MM.1S (cell line): ENCODE data around the gene INHBC.

Source experiments
- DNase-seq: peaks from one replicate; pipeline ENCODE4 v3.0.0-alpha.2; 2015
- H2AFZ ChIP-seq: fragments of 300-600 bp; sonication (generic); 2 replicates; pipeline ENCODE4 v1.6.0; 2016; ENCODE audit warnings: antibody characterized with exemption, low read length
- H3F3A ChIP-seq: fragments of 300-600 bp; sonication (generic); 2 replicates; pipeline ENCODE4 v1.6.1; 2016; ENCODE audit warnings: mild to moderate bottlenecking, antibody characterized with exemption, low read length, moderate library complexity, mixed read lengths; ENCODE audit not compliant: insufficient read depth
- H3K27ac ChIP-seq: fragments of 300-600 bp; sonication (generic); 2 replicates; pipeline ENCODE4 v1.5.1; 2016; ENCODE audit warnings: mild to moderate bottlenecking, low read length
- H3K27me3 ChIP-seq: fragments of 300-600 bp; sonication (generic); replicated peaks from 2 replicates; pipeline ENCODE4 v1.6.0; 2016; ENCODE audit warnings: low read length; ENCODE audit not compliant: insufficient read depth
- H3K36me3 ChIP-seq: fragments of 300-600 bp; sonication (generic); replicated peaks from 2 replicates; pipeline ENCODE4 v1.6.1; 2016; ENCODE audit warnings: mild to moderate bottlenecking, low read length, mixed read lengths; ENCODE audit not compliant: insufficient read depth
- H3K4me1 ChIP-seq: fragments of 300-600 bp; sonication (generic); 2 replicates; pipeline ENCODE4 v1.6.1; 2016; ENCODE audit warnings: low read length, mixed read lengths
- H3K4me2 ChIP-seq: fragments of 300-600 bp; sonication (generic); 2 replicates; pipeline ENCODE4 v1.6.0; 2016; ENCODE audit warnings: low read depth, low read length
- H3K4me3 ChIP-seq: fragments of 300-600 bp; sonication (generic); 2 replicates; pipeline ENCODE4 v1.5.1; 2016; ENCODE audit warnings: low read length, mixed read lengths
- H3K79me2 ChIP-seq: fragments of 300-600 bp; sonication (generic); 2 replicates; pipeline ENCODE4 v1.6.1; 2016; ENCODE audit warnings: mixed run types, low read length, mixed read lengths
- H3K9ac ChIP-seq: fragments of 300-600 bp; sonication (generic); 2 replicates; pipeline ENCODE4 v1.6.1; 2016; ENCODE audit warnings: low read length, mixed read lengths
- H3K9me2 ChIP-seq: fragments of 300-600 bp; sonication (generic); replicated peaks from 2 replicates; pipeline ENCODE4 v1.6.1; 2016; ENCODE audit warnings: mild to moderate bottlenecking, low read length, mixed read lengths; ENCODE audit not compliant: insufficient read depth
- H3K9me3 ChIP-seq: fragments of 300-600 bp; sonication (generic); replicated peaks from 2 replicates; pipeline ENCODE4 v1.6.1; 2016; ENCODE audit warnings: mild to moderate bottlenecking, low read length, mixed read lengths; ENCODE audit not compliant: insufficient read depth
- H4K20me1 ChIP-seq: fragments of 300-600 bp; sonication (generic); 2 replicates; pipeline ENCODE4 v1.6.1; 2016; ENCODE audit warnings: mild to moderate bottlenecking, low read length, moderate library complexity, mixed read lengths; ENCODE audit not compliant: insufficient read depth
- CTCF ChIP-seq: fragments of 300-600 bp; sonication (generic); IDR thresholded peaks from 2 replicates; pipeline ENCODE4 v1.5.1; 2016; ENCODE audit warnings: antibody characterized with exemption, low read length, mixed read lengths
- EZH2 ChIP-seq: fragments of 300-600 bp; sonication (generic); optimal IDR thresholded peaks from 2 replicates; pipeline ENCODE3; 2017; ENCODE audit warnings: low read depth, mild to moderate bottlenecking, antibody characterized with exemption, low read length, mixed read lengths
- EZH2phosphoT487 ChIP-seq: fragments of 300-600 bp; sonication (generic); IDR thresholded peaks from 2 replicates; pipeline ENCODE4 v1.6.1; 2018; ENCODE audit warnings: antibody characterized with exemption, low read length

Gene INHBC

DNA sequence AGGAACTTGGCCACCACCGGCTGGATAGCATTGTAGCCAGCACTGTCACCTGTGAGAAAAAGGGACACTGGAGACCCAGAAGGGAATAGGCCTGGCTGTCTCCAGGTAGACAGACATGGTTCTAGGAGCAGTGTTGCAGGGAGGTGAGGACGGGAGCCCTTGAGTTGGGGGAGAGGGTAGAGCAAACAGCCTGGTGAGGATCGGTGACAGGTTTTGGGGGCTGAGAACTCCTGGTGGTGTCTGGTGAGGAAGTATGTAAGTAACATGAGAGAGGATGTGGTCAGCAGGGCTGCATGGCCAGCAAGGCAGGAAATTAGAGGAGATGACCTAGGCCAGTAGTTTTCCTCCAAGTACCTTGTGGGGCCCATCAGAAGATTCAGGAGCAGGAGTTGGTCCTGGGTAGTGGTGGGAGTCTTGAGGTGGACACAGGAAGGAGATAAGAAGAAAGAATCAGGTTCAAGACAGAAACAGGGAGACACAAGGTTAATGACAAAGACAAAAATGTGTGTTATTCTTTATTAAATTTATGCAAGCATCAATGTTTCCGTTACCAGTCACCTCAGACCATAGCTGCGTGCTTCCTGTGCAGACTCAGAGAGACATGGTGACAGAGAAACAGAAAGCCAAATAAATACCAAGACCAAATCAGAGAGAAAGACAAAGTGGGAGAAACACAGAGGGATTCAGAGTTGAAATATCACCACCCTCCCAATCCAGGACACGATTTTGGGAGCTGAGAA is 45.0 kb downstream of the INHBC start, which contains the start of gene ARHGAP9:
ARHGAP9 (minus strand) TSS at position 491 of the 740 bp plus-strand sequence; CDS start at position 31, 460 bp downstream.
- H3K4me3 ChIP-seq = no peak within 1 kb of the TSS
- H3K79me2 ChIP-seq = no peaks in the 10 kb centered on the region
- TF ChIP-seq EZH2phosphoT487 = no peak
- no peak for TF ChIP-seq EZH2
- no peak for TF ChIP-seq CTCF
- H3K4me1 ChIP-seq = peaks cover 8% of the 10 kb centered on the region; the same call in 1 of the 2 replicates
- no peaks in the 10 kb centered on the region for H3K27me3 ChIP-seq
- H3K9me2 ChIP-seq = no peaks in the 10 kb centered on the region
- H4K20me1 ChIP-seq = no peaks in the 10 kb centered on the region
- H3K9me3 ChIP-seq = no peaks in the 10 kb centered on the region
- H3K36me3 ChIP-seq = no peaks in the 10 kb centered on the region
- H2AFZ ChIP-seq = no peak within 1 kb of the TSS
- no peak within 1 kb of the TSS for H3K4me2 ChIP-seq
- H3K27ac ChIP-seq = no peak within 1 kb of the TSS
- no peak for DNase-seq
- H3K9ac ChIP-seq = no peak within 1 kb of the TSS
- no peaks in the 10 kb centered on the region for H3F3A ChIP-seq

- TF ChIP-seq EZH2 (no peak), CTCF (no peak), EZH2phosphoT487 (no peak)
- Histone ChIP-seq H3K79me2 (no peaks in the 10 kb centered on the region), H4K20me1 (no peaks in the 10 kb centered on the region), H3F3A (no peaks in the 10 kb centered on the region), H3K4me1 (peaks cover 8% of the 10 kb centered on the region; the same call in 1 of the 2 replicates), H3K4me3 (no peak overlapping the region), H3K9me3 (no peaks in the 10 kb centered on the region), H3K36me3 (no peaks in the 10 kb centered on the region), H2AFZ (no peak overlapping the region), H3K4me2 (no peak overlapping the region), H3K9me2 (no peaks in the 10 kb centered on the region), H3K27me3 (no peaks in the 10 kb centered on the region), H3K9ac (no peak overlapping the region), H3K27ac (no peak overlapping the region)
- no peak for DNase-seq
Observed at GRCh38 chr12:57481671-57482070, 47.1 kb downstream of the INHBC start.

- no peaks in the 10 kb centered on the region for H3K36me3 ChIP-seq
- H3K4me2 ChIP-seq = no peak overlapping the region
- no peak for DNase-seq
- H3K4me1 ChIP-seq = 0 out of 2 replicates have a peak, but pooled peaks cover 3% of the 10 kb centered on the region
- no peak overlapping the region for H3K9ac ChIP-seq
- TF ChIP-seq CTCF (no peak), EZH2 (no peak), EZH2phosphoT487 (no peak)
- H3K27me3 ChIP-seq = no peaks in the 10 kb centered on the region
- H2AFZ ChIP-seq = no peak overlapping the region
- no peaks in the 10 kb centered on the region for H4K20me1 ChIP-seq
- no peaks in the 10 kb centered on the region for H3K9me3 ChIP-seq
- H3K9me2 ChIP-seq = no peaks in the 10 kb centered on the region
- H3K4me3 ChIP-seq = no peak overlapping the region
- peaks cover 11% of the 10 kb centered on the region for H3K79me2 ChIP-seq
- no peak overlapping the region for H3K27ac ChIP-seq
- H3F3A ChIP-seq = 0 out of 2 replicates have a peak, but pooled peaks cover 4% of the 10 kb centered on the region
Observed at GRCh38 chr12:57483466-57483865, 48.9 kb downstream of the INHBC start.
